ENCODE results near the gene MAGT1.

GRCh38 chrX:77814210-77814609 lies 81.0 kb downstream of the MAGT1 start:
- TF ChIP-seq CTCF (IDR thresholded peaks at IDR 0.05; ENCODE audit: insufficient read depth, low read length) (no peak), POLR2AphosphoS5 (IDR thresholded peaks at IDR 0.05; ENCODE audit: low read depth) (no peak), GABPA (IDR thresholded peaks at IDR 0.05; ENCODE audit: low read depth) (no peak), REST (IDR thresholded peaks at IDR 0.05; ENCODE audit: insufficient replicate concordance, low read depth) (no peak)

Measured in HL-60 (cell line).